HepG2 (cell line): ENCODE data around the gene AHRR. TPM values are rescaled to one million over a fixed set of nuclear protein-coding genes. Genes with fewer than 3 reads are reported as not detected.

ENCODE experiments used
- ARNTL ChIP-seq: sonication (generic); formaldehyde crosslinking; IDR thresholded peaks from 2 replicates; pipeline ENCODE4 v1.4.0; 2020; ENCODE audit warnings: mild to moderate bottlenecking, missing genetic modification reagents
- CENPT ChIP-seq: sonication (generic); formaldehyde crosslinking; IDR thresholded peaks from 2 replicates; pipeline ENCODE4 v1.8.0; 2022; ENCODE audit warnings: low read depth, mild to moderate bottlenecking, moderate library complexity, missing genetic modification reagents
- CREB3 ChIP-seq: sonication (generic); formaldehyde crosslinking; IDR thresholded peaks from 2 replicates; pipeline ENCODE4 v1.5.0; 2020; ENCODE audit warnings: missing genetic modification reagents
- DNMT1 ChIP-seq: sonication (generic); formaldehyde crosslinking; IDR thresholded peaks from 2 replicates; pipeline ENCODE4 v1.5.1; 2020; ENCODE audit warnings: mild to moderate bottlenecking, missing genetic modification reagents
- GPN1 ChIP-seq: sonication (generic); formaldehyde crosslinking; IDR thresholded peaks from 2 replicates; pipeline ENCODE4 v1.5.1; 2020; ENCODE audit warnings: missing genetic modification reagents, borderline replicate concordance
- IRX3 ChIP-seq: sonication (generic); formaldehyde crosslinking; IDR thresholded peaks from 2 replicates; pipeline ENCODE4 v1.8.1; 2023; ENCODE audit warnings: mild to moderate bottlenecking, low read depth, missing genetic modification reagents, borderline replicate concordance
- KDM2A ChIP-seq: sonication (generic); formaldehyde crosslinking; IDR thresholded peaks from 2 replicates; pipeline ENCODE4 v1.4.0; 2020; ENCODE audit warnings: low read depth, missing genetic modification reagents, borderline replicate concordance
- MATR3 ChIP-seq: sonication (generic); formaldehyde crosslinking; IDR thresholded peaks from 2 replicates; pipeline ENCODE4 v1.4.0; 2020; ENCODE audit warnings: missing genetic modification reagents
- NFIC ChIP-seq: IDR thresholded peaks from 2 replicates; pipeline ENCODE4 v1.6.1; 2012; ENCODE audit warnings: mild to moderate bottlenecking, low read length, inconsistent platforms
- SP1 ChIP-seq, 2 experiments: fragments of 450-650 bp in 1 of 2; sonication (generic) in 1 of 2; formaldehyde crosslinking in 1 of 2; IDR thresholded peaks; 2 replicates each; pipeline versions ENCODE4 v1.4.0 to v1.6.1; 2016 to 2020; ENCODE audit warnings: missing genetic modification reagents in 1 of 2
- TCF12 ChIP-seq, 2 experiments: fragments of 450-650 bp in 1 of 2; sonication (generic) in 1 of 2; formaldehyde crosslinking in 1 of 2; IDR thresholded peaks; 2 replicates each; pipeline versions ENCODE4 v1.6.1 to v1.8.0; 2017 to 2022; ENCODE audit warnings: antibody characterized with exemption in 1 of 2, mild to moderate bottlenecking in 1 of 2, missing genetic modification reagents in 1 of 2, moderate library complexity in 1 of 2
- YEATS4 ChIP-seq: sonication (generic); formaldehyde crosslinking; IDR thresholded peaks from 2 replicates; pipeline ENCODE4 v1.4.0; 2020; ENCODE audit warnings: missing genetic modification reagents, borderline replicate concordance
- ZMAT3 ChIP-seq: sonication (generic); formaldehyde crosslinking; conservative IDR thresholded peaks from 2 replicates; pipeline ENCODE4 v1.7.0; 2021; ENCODE audit warnings: missing genetic modification reagents
- ZNF263 ChIP-seq: sonication (generic); formaldehyde crosslinking; IDR thresholded peaks from 2 replicates; pipeline ENCODE4 v1.4.0; 2020; ENCODE audit warnings: missing genetic modification reagents
- ZNF468 ChIP-seq: sonication (generic); formaldehyde crosslinking; IDR thresholded peaks from 2 replicates; pipeline ENCODE4 v1.8.0; 2022; ENCODE audit warnings: mild to moderate bottlenecking, moderate library complexity, missing genetic modification reagents
- ZNF556 ChIP-seq: sonication (generic); formaldehyde crosslinking; IDR thresholded peaks from 2 replicates; pipeline ENCODE4 v1.4.0; 2020; ENCODE audit warnings: mild to moderate bottlenecking, missing genetic modification reagents, borderline replicate concordance
- ZNF572 ChIP-seq: sonication (generic); formaldehyde crosslinking; IDR thresholded peaks from 2 replicates; pipeline ENCODE4 v1.5.1; 2020; ENCODE audit warnings: mild to moderate bottlenecking, missing genetic modification reagents
- ZNF619 ChIP-seq: sonication (generic); formaldehyde crosslinking; IDR thresholded peaks from 2 replicates; pipeline ENCODE4 v1.4.0; 2020; ENCODE audit warnings: mild to moderate bottlenecking, missing genetic modification reagents
- ZNF652 ChIP-seq: IDR thresholded peaks from 2 replicates; pipeline ENCODE4 v1.6.1; 2016; ENCODE audit warnings: low read depth, borderline replicate concordance
- ZNF724P ChIP-seq: sonication (generic); formaldehyde crosslinking; IDR thresholded peaks from 2 replicates; pipeline ENCODE4 v1.8.0; 2022; ENCODE audit warnings: missing genetic modification reagents, borderline replicate concordance
- ZNF761 ChIP-seq: sonication (generic); formaldehyde crosslinking; conservative IDR thresholded peaks from 2 replicates; pipeline ENCODE4 v1.4.0; 2020; ENCODE audit warnings: mild to moderate bottlenecking, missing genetic modification reagents
- polyA plus RNA-seq, 8 experiments: library from polyadenylated mRNA; depleted of rRNA in 3 of 8; stranded (reverse) in 7 of 8; unstranded in 1 of 8; fragments of >200 nt; fragmentation: Illumina TruSeq in 4 of 8; extraction: Trizol in 4 of 8; gene quantifications; 2 replicates each; pipeline versions ENCODE4 v1.2.1 to v1.2.3, GENCODE V29; 2011 to 2016; ENCODE audit warnings: low read depth in 4 of 8, missing spikeins in 1 of 8, mixed read lengths in 1 of 8; ENCODE audit not compliant: insufficient read depth in 1 of 8
- total RNA-seq, 5 experiments: library from RNA; depleted of rRNA; stranded (reverse); fragments of >200 nt; fragmentation: Illumina TruSeq; extraction: Trizol; gene quantifications; 2 replicates each; pipeline ENCODE4 v1.2.3, GENCODE V29; 2016; ENCODE audit warnings: low read depth in 1 of 5
- TF ChIP-seq, protein P1 (sequence below): sonication (generic); formaldehyde crosslinking; IDR thresholded peaks from 2 replicates; pipeline ENCODE4 v1.4.0; 2020; ENCODE audit warnings: mild to moderate bottlenecking, missing genetic modification reagents
- TF ChIP-seq, protein P2 (sequence below): sonication (generic); formaldehyde crosslinking; IDR thresholded peaks from 2 replicates; pipeline ENCODE4 v1.5.0; 2020; ENCODE audit warnings: mild to moderate bottlenecking, missing genetic modification reagents, borderline replicate concordance

Gene AHRR
- total and polyA plus RNA-seq, 2 of the 13 experiments (the other 11 are each of a cell fraction or from before 2014, with no cell fraction given): 0.28 to 0.35 TPM

- TF ChIP-seq ZNF263 (CRISPR knock-in tag): peak; percentile 75; the same call in 1 of the 2 replicates
- no peak for TF ChIP-seq ZNF572 (CRISPR knock-in tag)
- no peak for TF ChIP-seq NFIC
- peak; percentile 99 for TF ChIP-seq CREB3 (CRISPR knock-in tag)
- TF ChIP-seq KDM2A (CRISPR knock-in tag): peak; percentile 68; the same call in 1 of the 2 replicates
- no peak for TF ChIP-seq ARNTL (CRISPR knock-in tag)
- TF ChIP-seq TCF12 (IDR thresholded peaks at IDR 0.05): no peak
- no peak; the same call in 1 of the 2 replicates for TF ChIP-seq TCF12 (CRISPR knock-in tag; IDR thresholded peaks at IDR 0.05)
- TF ChIP-seq ZNF652: no peak
- TF ChIP-seq, protein P1, sequence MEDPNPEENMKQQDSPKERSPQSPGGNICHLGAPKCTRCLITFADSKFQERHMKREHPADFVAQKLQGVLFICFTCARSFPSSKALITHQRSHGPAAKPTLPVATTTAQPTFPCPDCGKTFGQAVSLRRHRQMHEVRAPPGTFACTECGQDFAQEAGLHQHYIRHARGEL (CRISPR knock-in tag): peak; percentile 46; the same call in 1 of the 2 replicates
- peak; percentile 99 for TF ChIP-seq CENPT (CRISPR knock-in tag)
- TF ChIP-seq DNMT1 (CRISPR knock-in tag): peak; percentile 87
- peak; percentile 92 for TF ChIP-seq ZNF761 (CRISPR knock-in tag)
- TF ChIP-seq GPN1: peak; percentile 77; the same call in 1 of the 2 replicates
- peak; percentile 84; the same call in 1 of the 2 replicates for TF ChIP-seq ZNF724P (CRISPR knock-in tag)
- TF ChIP-seq MATR3 (CRISPR knock-in tag): no peak
- peak; percentile 96; the same call in 1 of the 2 replicates for TF ChIP-seq IRX3
- no peak for TF ChIP-seq ZNF556 (CRISPR knock-in tag)
- no peak for TF ChIP-seq ZNF619 (CRISPR knock-in tag)
- peak; percentile 97 for TF ChIP-seq ZMAT3 (CRISPR knock-in tag)
- TF ChIP-seq, protein P2, sequence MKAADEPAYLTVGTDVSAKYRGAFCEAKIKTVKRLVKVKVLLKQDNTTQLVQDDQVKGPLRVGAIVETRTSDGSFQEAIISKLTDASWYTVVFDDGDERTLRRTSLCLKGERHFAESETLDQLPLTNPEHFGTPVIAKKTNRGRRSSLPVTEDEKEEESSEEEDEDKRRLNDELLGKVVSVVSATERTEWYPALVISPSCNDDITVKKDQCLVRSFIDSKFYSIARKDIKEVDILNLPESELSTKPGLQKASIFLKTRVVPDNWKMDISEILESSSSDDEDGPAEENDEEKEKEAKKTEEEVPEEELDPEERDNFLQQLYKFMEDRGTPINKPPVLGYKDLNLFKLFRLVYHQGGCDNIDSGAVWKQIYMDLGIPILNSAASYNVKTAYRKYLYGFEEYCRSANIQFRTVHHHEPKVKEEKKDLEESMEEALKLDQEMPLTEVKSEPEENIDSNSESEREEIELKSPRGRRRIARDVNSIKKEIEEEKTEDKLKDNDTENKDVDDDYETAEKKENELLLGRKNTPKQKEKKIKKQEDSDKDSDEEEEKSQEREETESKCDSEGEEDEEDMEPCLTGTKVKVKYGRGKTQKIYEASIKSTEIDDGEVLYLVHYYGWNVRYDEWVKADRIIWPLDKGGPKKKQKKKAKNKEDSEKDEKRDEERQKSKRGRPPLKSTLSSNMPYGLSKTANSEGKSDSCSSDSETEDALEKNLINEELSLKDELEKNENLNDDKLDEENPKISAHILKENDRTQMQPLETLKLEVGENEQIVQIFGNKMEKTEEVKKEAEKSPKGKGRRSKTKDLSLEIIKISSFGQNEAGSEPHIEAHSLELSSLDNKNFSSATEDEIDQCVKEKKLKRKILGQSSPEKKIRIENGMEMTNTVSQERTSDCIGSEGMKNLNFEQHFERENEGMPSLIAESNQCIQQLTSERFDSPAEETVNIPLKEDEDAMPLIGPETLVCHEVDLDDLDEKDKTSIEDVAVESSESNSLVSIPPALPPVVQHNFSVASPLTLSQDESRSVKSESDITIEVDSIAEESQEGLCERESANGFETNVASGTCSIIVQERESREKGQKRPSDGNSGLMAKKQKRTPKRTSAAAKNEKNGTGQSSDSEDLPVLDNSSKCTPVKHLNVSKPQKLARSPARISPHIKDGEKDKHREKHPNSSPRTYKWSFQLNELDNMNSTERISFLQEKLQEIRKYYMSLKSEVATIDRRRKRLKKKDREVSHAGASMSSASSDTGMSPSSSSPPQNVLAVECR (CRISPR knock-in tag): peak; percentile 75
- no peak for TF ChIP-seq SP1 (IDR thresholded peaks at IDR 0.05)
- TF ChIP-seq SP1 (CRISPR knock-in tag; IDR thresholded peaks at IDR 0.05): peak; percentile 51; the same call in 1 of the 2 replicates
- TF ChIP-seq ZNF468 (CRISPR knock-in tag): 0 out of 2 replicates have a peak, but pooled peaks have one; percentile 46
- TF ChIP-seq YEATS4 (CRISPR knock-in tag): peak; percentile 83
These were observed 151.4 kb downstream of the AHRR start (continued) for GRCh38 chr5:472656-473550.
